ENCODE measurements around the gene NXF2B.
"Not testable (repeated sequence)": the region's sequence is repeated elsewhere in the genome, so short reads cannot be mapped to it uniquely, and the experiment has no call there.

Gene NXF2B

GRCh38 chrX:102439908-102440307 is at the start of gene NXF2B:
Gene NXF2B (minus strand): TSS chrX:102440008. CDS start chrX:102380036, 59,972 bp downstream.
- H3K79me2 ChIP-seq (ENCODE audit: insufficient read depth, low read length); ATAC-seq (ENCODE audit: insufficient read depth, low read depth); H2AFZ ChIP-seq (ENCODE audit: low read depth, low read length): not testable (repeated sequence)

GRCh38 chrX:102478765-102479164 is 39.0 kb upstream of the NXF2B start:
- not testable (repeated sequence) for H4K20me1 ChIP-seq (ENCODE audit: insufficient read depth, low read length); DNase-seq; H2AFZ ChIP-seq (ENCODE audit: low read depth, low read length); H3K27ac ChIP-seq (ENCODE audit: low read length); H3K4me2 ChIP-seq (ENCODE audit: insufficient read depth, low read length); H3K9ac ChIP-seq (ENCODE audit: low read depth, low read length); H3K36me3 ChIP-seq (ENCODE audit: insufficient read depth, low read length); H3K27me3 ChIP-seq (ENCODE audit: insufficient read depth, low read length, poor library complexity); H3K4me1 ChIP-seq (ENCODE audit: insufficient read depth, low read length); H3K79me2 ChIP-seq (ENCODE audit: insufficient read depth, low read length); H3K9me3 ChIP-seq (ENCODE audit: insufficient read depth, low read length, severe bottlenecking); H3K4me3 ChIP-seq (ENCODE audit: low read depth in 1 of 2, low read length in 2 of 2); ATAC-seq (ENCODE audit: insufficient read depth, low read depth)

More at GRCh38 chrX:102439908-102440307, at the start of gene NXF2B:
- not testable (repeated sequence) for H3K4me2 ChIP-seq (ENCODE audit: insufficient read depth, low read length); H3K4me1 ChIP-seq (ENCODE audit: insufficient read depth, low read length); H3K36me3 ChIP-seq (ENCODE audit: insufficient read depth, low read length); H3K9ac ChIP-seq (ENCODE audit: low read depth, low read length); H4K20me1 ChIP-seq (ENCODE audit: insufficient read depth, low read length); H3K9me3 ChIP-seq (ENCODE audit: insufficient read depth, low read length, severe bottlenecking); H3K4me3 ChIP-seq (ENCODE audit: low read depth in 1 of 2, low read length in 2 of 2); DNase-seq; H3K27ac ChIP-seq (ENCODE audit: low read length); H3K27me3 ChIP-seq (ENCODE audit: insufficient read depth, low read length, poor library complexity)

- not testable (repeated sequence) for H3K4me1 ChIP-seq (ENCODE audit: insufficient read depth, low read length); H3K79me2 ChIP-seq (ENCODE audit: insufficient read depth, low read length); H3K36me3 ChIP-seq (ENCODE audit: insufficient read depth, low read length); H4K20me1 ChIP-seq (ENCODE audit: insufficient read depth, low read length); ATAC-seq (ENCODE audit: insufficient read depth, low read depth); H3K4me2 ChIP-seq (ENCODE audit: insufficient read depth, low read length); H2AFZ ChIP-seq (ENCODE audit: low read depth, low read length); H3K27me3 ChIP-seq (ENCODE audit: insufficient read depth, low read length, poor library complexity); H3K9me3 ChIP-seq (ENCODE audit: insufficient read depth, low read length, severe bottlenecking); H3K9ac ChIP-seq (ENCODE audit: low read depth, low read length); H3K27ac ChIP-seq (ENCODE audit: low read length); H3K4me3 ChIP-seq (ENCODE audit: low read depth in 1 of 2, low read length in 2 of 2); DNase-seq
Observed at GRCh38 chrX:102471762-102472220, 32.0 kb upstream of the NXF2B start, which contains the start of gene TCP11X2. Gene TCP11X2 (minus strand): TSS chrX:102471812.

GRCh38 chrX:102470215-102470614 is 30.4 kb upstream of the NXF2B start:
- not testable (repeated sequence) for H4K20me1 ChIP-seq (ENCODE audit: insufficient read depth, low read length); ATAC-seq (ENCODE audit: insufficient read depth, low read depth); H3K79me2 ChIP-seq (ENCODE audit: insufficient read depth, low read length); H3K27ac ChIP-seq (ENCODE audit: low read length); H3K9me3 ChIP-seq (ENCODE audit: insufficient read depth, low read length, severe bottlenecking); H3K9ac ChIP-seq (ENCODE audit: low read depth, low read length); H2AFZ ChIP-seq (ENCODE audit: low read depth, low read length); H3K4me3 ChIP-seq (ENCODE audit: low read depth in 1 of 2, low read length in 2 of 2); DNase-seq; H3K4me1 ChIP-seq (ENCODE audit: insufficient read depth, low read length); H3K36me3 ChIP-seq (ENCODE audit: insufficient read depth, low read length); H3K27me3 ChIP-seq (ENCODE audit: insufficient read depth, low read length, poor library complexity); H3K4me2 ChIP-seq (ENCODE audit: insufficient read depth, low read length)

GRCh38 chrX:102458615-102459014 is 18.8 kb upstream of the NXF2B start:
- not testable (repeated sequence) for ATAC-seq (ENCODE audit: insufficient read depth, low read depth); H3K4me3 ChIP-seq (ENCODE audit: low read depth in 1 of 2, low read length in 2 of 2); H2AFZ ChIP-seq (ENCODE audit: low read depth, low read length); H3K9ac ChIP-seq (ENCODE audit: low read depth, low read length); H3K27ac ChIP-seq (ENCODE audit: low read length); DNase-seq; H3K9me3 ChIP-seq (ENCODE audit: insufficient read depth, low read length, severe bottlenecking); H3K79me2 ChIP-seq (ENCODE audit: insufficient read depth, low read length); H4K20me1 ChIP-seq (ENCODE audit: insufficient read depth, low read length); H3K36me3 ChIP-seq (ENCODE audit: insufficient read depth, low read length); H3K4me2 ChIP-seq (ENCODE audit: insufficient read depth, low read length); H3K27me3 ChIP-seq (ENCODE audit: insufficient read depth, low read length, poor library complexity); H3K4me1 ChIP-seq (ENCODE audit: insufficient read depth, low read length)

GRCh38 chrX:102414493-102414892 is 25.3 kb downstream of the NXF2B start:
- H3K79me2 ChIP-seq (ENCODE audit: insufficient read depth, low read length); H2AFZ ChIP-seq (ENCODE audit: low read depth, low read length); ATAC-seq (ENCODE audit: insufficient read depth, low read depth); H3K27me3 ChIP-seq (ENCODE audit: insufficient read depth, low read length, poor library complexity); DNase-seq; H3K27ac ChIP-seq (ENCODE audit: low read length); H3K36me3 ChIP-seq (ENCODE audit: insufficient read depth, low read length); H3K4me1 ChIP-seq (ENCODE audit: insufficient read depth, low read length); H3K9ac ChIP-seq (ENCODE audit: low read depth, low read length); H4K20me1 ChIP-seq (ENCODE audit: insufficient read depth, low read length); H3K9me3 ChIP-seq (ENCODE audit: insufficient read depth, low read length, severe bottlenecking); H3K4me3 ChIP-seq (ENCODE audit: low read depth in 1 of 2, low read length in 2 of 2); H3K4me2 ChIP-seq (ENCODE audit: insufficient read depth, low read length): not testable (repeated sequence)
